Activated naive CD4-positive, alpha-beta T cell treated with anti-CD3 and anti-CD28 coated beads, Interleukin-2, amount 10 ng/mL, durations not matched to agents 7 days and 5 days (primary cell): ENCODE data around the gene VWA7.

Source experiments
- CTCF ChIA-PET: fragments of 350-600 bp; sonication (Branson Sonifier 250); formaldehyde crosslinking; loops from one replicate; lab custom pipeline; 2021; ENCODE audit warnings: antibody characterized with exemption; lab: Charles Lee
- DNase-seq: peaks from one replicate; pipeline ENCODE4 v3.0.0-alpha.2; 2020
- H3K27ac Mint-ChIP-seq: one replicate; pipeline ENCODE4 v1.8.0; 2021; ENCODE audit warnings: mild to moderate bottlenecking, moderate library complexity, mixed read lengths
- H3K27me3 Mint-ChIP-seq: one replicate; pipeline ENCODE4 v1.8.0; 2021; ENCODE audit warnings: mild to moderate bottlenecking, mixed read lengths
- H3K36me3 Mint-ChIP-seq: one replicate; pipeline ENCODE4 v1.8.0; 2021; ENCODE audit warnings: mixed read lengths
- H3K4me1 Mint-ChIP-seq: one replicate; pipeline ENCODE4 v1.8.0; 2021; ENCODE audit warnings: mixed read lengths
- H3K4me3 Mint-ChIP-seq: one replicate; pipeline ENCODE4 v1.8.0; 2021; ENCODE audit warnings: mild to moderate bottlenecking, moderate library complexity, mixed read lengths
- H3K9me3 Mint-ChIP-seq: one replicate; pipeline ENCODE4 v1.8.0; 2021; ENCODE audit warnings: mixed read lengths

The VWA7 gene

GRCh38 chr6:31765910-31766794, 11.0 kb downstream of the VWA7 start:
- H3K27ac Mint-ChIP-seq, result peak overlapping the region; percentile 49
- peaks cover 48% of the 10 kb centered on the region for H3K4me1 Mint-ChIP-seq
- H3K27me3 Mint-ChIP-seq, result no peaks in the 10 kb centered on the region
- no peak for DNase-seq
- peaks cover 21% of the 10 kb centered on the region for H3K36me3 Mint-ChIP-seq
- CTCF ChIA-PET, result interaction anchor here (0.9 kb wide), 1 partner anchor 12 kb away, joined by 3 read pairs; no protein-coding TSS in a partner anchor
- H3K4me3 Mint-ChIP-seq, result no peak overlapping the region
- H3K9me3 Mint-ChIP-seq, result no peaks in the 10 kb centered on the region

GRCh38 chr6:31765559-31765909, 11.6 kb downstream of the VWA7 start:
- H3K4me3 Mint-ChIP-seq, result no peak overlapping the region
- peaks cover 42% of the 10 kb centered on the region for H3K4me1 Mint-ChIP-seq
- no peaks in the 10 kb centered on the region for H3K9me3 Mint-ChIP-seq
- H3K27me3 Mint-ChIP-seq, result no peaks in the 10 kb centered on the region
- CTCF ChIA-PET, result interaction anchor here (0.9 kb wide), 1 partner anchor 13 kb away, joined by 3 read pairs; no protein-coding TSS in a partner anchor
- peaks cover 27% of the 10 kb centered on the region for H3K36me3 Mint-ChIP-seq
- no peak for DNase-seq
- no peak overlapping the region for H3K27ac Mint-ChIP-seq

GRCh38 chr6:31764198-31764597, 12.9 kb downstream of the VWA7 start:
- CTCF ChIA-PET, result no interaction called here
- DNase-seq, result no peak
- Mint-ChIP-seq H3K4me1 (peaks cover 30% of the 10 kb centered on the region), H3K27me3 (no peaks in the 10 kb centered on the region), H3K36me3 (peaks cover 34% of the 10 kb centered on the region), H3K4me3 (no peak overlapping the region), H3K27ac (no peak overlapping the region), H3K9me3 (no peaks in the 10 kb centered on the region)

DNA sequence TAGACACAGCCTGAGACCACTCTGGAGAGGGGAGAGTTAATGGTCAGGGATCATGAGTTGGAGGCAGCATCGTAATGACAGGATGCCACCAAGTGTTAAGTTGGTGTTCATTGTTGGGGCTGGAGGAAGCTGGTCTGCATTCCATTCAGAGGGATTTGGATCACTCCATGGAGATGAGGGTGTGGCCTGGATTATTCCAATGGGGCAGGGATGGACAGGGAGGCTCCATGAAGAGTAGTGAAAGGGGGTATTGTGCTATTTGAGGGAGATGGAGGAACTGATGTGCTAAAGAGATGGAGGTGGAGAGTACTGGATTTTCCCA, 13.5 kb downstream of the VWA7 start:
- no peaks in the 10 kb centered on the region for H3K9me3 Mint-ChIP-seq
- H3K27ac Mint-ChIP-seq, result no peak overlapping the region
- H3K27me3 Mint-ChIP-seq, result no peaks in the 10 kb centered on the region
- H3K36me3 Mint-ChIP-seq, result peaks cover 38% of the 10 kb centered on the region
- no peak overlapping the region for H3K4me3 Mint-ChIP-seq
- DNase-seq, result no peak
- CTCF ChIA-PET, result no interaction called here
- H3K4me1 Mint-ChIP-seq, result peaks cover 28% of the 10 kb centered on the region

GRCh38 chr6:31762878-31763618, 14.1 kb downstream of the VWA7 start:
- Mint-ChIP-seq H3K4me1 (peaks cover 23% of the 10 kb centered on the region), H3K27ac (no peak overlapping the region), H3K9me3 (no peaks in the 10 kb centered on the region), H3K4me3 (no peak overlapping the region), H3K27me3 (no peaks in the 10 kb centered on the region), H3K36me3 (peaks cover 41% of the 10 kb centered on the region)
- CTCF ChIA-PET, result no interaction called here
- no peak for DNase-seq

GRCh38 chr6:31762356-31762755, 14.8 kb downstream of the VWA7 start, which contains the start of gene SAPCD1:
SAPCD1 (plus strand) TSS chr6:31762656; CDS start chr6:31763055, 399 bp downstream.
- Mint-ChIP-seq H3K27me3 (no peaks in the 10 kb centered on the region), H3K4me3 (no peak within 1 kb of the TSS), H3K4me1 (peaks cover 20% of the 10 kb centered on the region), H3K27ac (no peak within 1 kb of the TSS), H3K9me3 (no peaks in the 10 kb centered on the region), H3K36me3 (peaks cover 43% of the 10 kb centered on the region)
- CTCF ChIA-PET, result no interaction called here
- DNase-seq, result no peak

DNA sequence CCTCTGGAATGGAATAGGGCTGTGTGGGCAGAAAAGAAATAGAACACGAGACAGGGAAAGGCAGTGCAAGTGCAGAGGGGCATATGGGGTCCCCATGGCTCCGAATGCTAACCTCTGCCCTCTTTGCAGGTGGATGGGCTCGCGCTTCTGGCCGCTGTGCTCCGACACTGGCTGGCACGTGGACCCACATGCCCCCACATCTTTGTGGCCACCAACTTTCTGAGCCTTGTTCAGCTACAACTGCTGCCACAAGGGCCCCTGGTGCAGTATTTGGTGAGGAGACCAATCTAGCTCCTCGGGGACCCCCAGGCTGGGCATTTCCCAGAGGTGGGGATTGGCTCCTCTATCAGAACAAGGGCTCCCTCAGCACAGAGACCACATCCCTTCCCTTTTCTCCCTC, 15.8 kb downstream of the VWA7 start:
- Mint-ChIP-seq H3K4me1 (peaks cover 20% of the 10 kb centered on the region), H3K9me3 (no peaks in the 10 kb centered on the region), H3K4me3 (no peak overlapping the region), H3K27me3 (no peaks in the 10 kb centered on the region), H3K36me3 (peaks cover 43% of the 10 kb centered on the region), H3K27ac (no peak overlapping the region)
- CTCF ChIA-PET, result interaction anchor here (3.1 kb wide), 1 partner anchor 8 kb away, joined by 16 read pairs; no protein-coding TSS in a partner anchor
- no peak for DNase-seq

DNA sequence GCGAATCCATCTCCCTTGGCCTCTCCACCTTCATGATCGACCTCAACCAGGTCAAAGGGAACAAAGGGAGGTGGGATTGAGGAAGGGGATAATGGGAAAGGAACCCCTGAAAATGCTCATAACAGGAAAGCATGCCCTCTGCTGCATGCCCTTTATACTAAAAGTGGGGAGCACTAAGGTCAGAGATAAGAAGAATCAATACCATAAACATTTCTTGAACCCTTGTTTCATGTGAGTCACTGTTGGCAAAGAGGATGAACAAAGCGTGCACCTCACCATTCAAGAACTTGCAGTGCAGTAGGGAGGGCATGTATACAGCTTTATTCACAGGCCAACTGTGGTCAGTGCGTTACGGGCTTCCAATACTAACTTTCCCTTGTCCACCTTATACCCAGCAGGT, 16.3 kb downstream of the VWA7 start:
- Mint-ChIP-seq H3K9me3 (no peaks in the 10 kb centered on the region), H3K4me1 (peaks cover 20% of the 10 kb centered on the region), H3K4me3 (no peak overlapping the region), H3K27ac (no peak overlapping the region), H3K27me3 (no peaks in the 10 kb centered on the region), H3K36me3 (peaks cover 43% of the 10 kb centered on the region)
- DNase-seq, result no peak
- CTCF ChIA-PET, result interaction anchor here (3.1 kb wide), 1 partner anchor 9 kb away, joined by 16 read pairs; no protein-coding TSS in a partner anchor

DNA sequence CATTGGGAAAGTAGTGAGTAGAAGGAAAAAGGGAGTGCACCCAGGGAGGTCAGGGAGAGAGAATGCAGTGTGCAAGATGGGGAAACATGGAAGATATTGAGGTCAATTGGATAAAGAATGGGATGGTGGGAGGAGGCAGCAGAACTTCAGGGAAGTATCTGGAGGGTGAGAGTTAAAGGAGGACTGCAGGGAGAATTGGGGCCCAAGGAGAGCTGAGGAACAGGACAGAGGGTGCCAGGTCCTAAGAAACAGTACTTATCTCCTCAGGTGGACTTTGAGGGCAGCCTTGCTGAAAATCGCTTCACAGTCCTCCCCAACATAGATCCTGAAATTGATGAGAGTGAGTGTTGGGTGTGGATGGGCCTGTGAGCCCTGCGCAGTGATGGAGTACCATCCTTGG, 18.8 kb downstream of the VWA7 start:
- no peak for DNase-seq
- no peak overlapping the region for H3K27ac Mint-ChIP-seq
- H3K4me1 Mint-ChIP-seq, result peaks cover 4% of the 10 kb centered on the region
- H3K4me3 Mint-ChIP-seq, result no peak overlapping the region
- CTCF ChIA-PET, result interaction anchor here (3.1 kb wide), 1 partner anchor 11 kb away, joined by 16 read pairs; no protein-coding TSS in a partner anchor
- no peaks in the 10 kb centered on the region for H3K27me3 Mint-ChIP-seq
- H3K9me3 Mint-ChIP-seq, result no peaks in the 10 kb centered on the region
- H3K36me3 Mint-ChIP-seq, result peaks cover 34% of the 10 kb centered on the region

GRCh38 chr6:31752739-31753319, 24.3 kb downstream of the VWA7 start:
- H3K36me3 Mint-ChIP-seq, result peaks cover 8% of the 10 kb centered on the region
- no peak overlapping the region for H3K27ac Mint-ChIP-seq
- H3K9me3 Mint-ChIP-seq, result no peaks in the 10 kb centered on the region
- no peaks in the 10 kb centered on the region for H3K27me3 Mint-ChIP-seq
- no peak overlapping the region for H3K4me3 Mint-ChIP-seq
- CTCF ChIA-PET, result interaction anchor here (0.8 to 0.9 kb wide), 2 partner anchors 9 to 37 kb away, joined by 3 read pairs; no protein-coding TSS in a partner anchor
- no peaks in the 10 kb centered on the region for H3K4me1 Mint-ChIP-seq
- DNase-seq, result no peak

- Mint-ChIP-seq H3K27ac (peak overlapping the region; percentile 12), H3K4me1 (no peaks in the 10 kb centered on the region), H3K36me3 (peaks cover 14% of the 10 kb centered on the region), H3K4me3 (no peak overlapping the region), H3K27me3 (no peaks in the 10 kb centered on the region), H3K9me3 (no peaks in the 10 kb centered on the region)
- no peak for DNase-seq
- CTCF ChIA-PET, result no interaction called here
These were observed 26.6 kb downstream of the VWA7 start for GRCh38 chr6:31750411-31751022.

GRCh38 chr6:31749301-31750036, 27.7 kb downstream of the VWA7 start:
- Mint-ChIP-seq H3K4me1 (no peaks in the 10 kb centered on the region), H3K27ac (peak overlapping the region; percentile 50), H3K4me3 (no peak overlapping the region)

DNA sequence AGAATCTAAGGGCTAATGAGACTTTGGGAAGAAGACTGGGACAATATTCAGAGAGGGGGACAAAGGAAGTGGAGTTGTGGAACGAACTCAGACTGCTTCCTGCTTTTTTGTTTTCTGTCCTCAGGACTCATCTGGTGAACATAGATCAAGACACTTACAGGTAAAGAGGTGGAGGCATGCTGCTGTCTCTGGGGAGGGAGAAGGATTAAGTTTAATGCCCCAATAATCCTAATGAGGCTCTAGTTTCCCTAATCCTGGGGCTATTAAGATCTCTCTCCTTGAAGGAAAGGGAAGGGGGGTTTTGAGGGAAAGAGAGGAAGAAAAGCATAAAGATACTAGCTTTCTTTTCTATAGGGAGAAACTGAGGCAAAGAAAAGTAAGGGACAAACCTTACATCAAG, 32.7 kb downstream of the VWA7 start:
- Mint-ChIP-seq H3K27ac (peak overlapping the region; percentile 1), H3K4me3 (no peak overlapping the region), H3K36me3 (peaks cover 44% of the 10 kb centered on the region), H3K4me1 (peaks cover 23% of the 10 kb centered on the region), H3K9me3 (no peaks in the 10 kb centered on the region), H3K27me3 (peaks cover 5% of the 10 kb centered on the region)
- DNase-seq, result no peak
- CTCF ChIA-PET, result interaction anchor here (0.6 to 3.3 kb wide), 2 partner anchors 9 to 25 kb away, joined by 3 to 9 read pairs; no protein-coding TSS in a partner anchor

More at GRCh38 chr6:31749301-31750036, 27.7 kb downstream of the VWA7 start:
- Mint-ChIP-seq H3K36me3 (peaks cover 18% of the 10 kb centered on the region), H3K27me3 (no peaks in the 10 kb centered on the region), H3K9me3 (no peaks in the 10 kb centered on the region)
- DNase-seq, result no peak
- CTCF ChIA-PET, result interaction anchor here (0.6 kb wide), 1 partner anchor 45 kb away, joined by 3 read pairs; no protein-coding TSS in a partner anchor
